ENCODE data around the gene UBXN11. TPM values are rescaled to one million over a fixed set of nuclear protein-coding genes. Genes with fewer than 3 reads are reported as not detected.

UBXN11 gene
- total RNA-seq, 1 donor = 5.8 TPM

GRCh38 chr1:26233903-26234643, 72.4 kb downstream of the UBXN11 start, which contains the start of gene CEP85:
Gene CEP85, plus strand, starts transcription at chr1:26234200. Its CDS starts 5,584 bp downstream, at chr1:26239784.
- Histone ChIP-seq H3K4me3 (ENCODE audit: insufficient read depth, low read length) (peak within 1 kb of the TSS; percentile 92), H2AFZ (ENCODE audit: low read length) (peak within 1 kb of the TSS; percentile 97), H3K4me2 (ENCODE audit: insufficient read depth, low read length) (peak within 1 kb of the TSS; percentile 87), H4K20me1 (ENCODE audit: insufficient read depth, low read length) (no peaks in the 10 kb centered on the region), H3K27me3 (ENCODE audit: insufficient read depth, low read length) (no peaks in the 10 kb centered on the region), H3K4me1 (ENCODE audit: insufficient read depth, low read length) (peaks cover 19% of the 10 kb centered on the region), H3K9me3 (ENCODE audit: low read depth, low read length) (no peaks in the 10 kb centered on the region), H3K79me2 (ENCODE audit: insufficient read depth, low read length) (peaks cover 44% of the 10 kb centered on the region), H3K36me3 (ENCODE audit: insufficient read depth, low read length) (no peaks in the 10 kb centered on the region), H3K27ac (ENCODE audit: low read depth, low read length) (peak within 1 kb of the TSS; percentile 79)
- TF ChIP-seq, protein P1, sequence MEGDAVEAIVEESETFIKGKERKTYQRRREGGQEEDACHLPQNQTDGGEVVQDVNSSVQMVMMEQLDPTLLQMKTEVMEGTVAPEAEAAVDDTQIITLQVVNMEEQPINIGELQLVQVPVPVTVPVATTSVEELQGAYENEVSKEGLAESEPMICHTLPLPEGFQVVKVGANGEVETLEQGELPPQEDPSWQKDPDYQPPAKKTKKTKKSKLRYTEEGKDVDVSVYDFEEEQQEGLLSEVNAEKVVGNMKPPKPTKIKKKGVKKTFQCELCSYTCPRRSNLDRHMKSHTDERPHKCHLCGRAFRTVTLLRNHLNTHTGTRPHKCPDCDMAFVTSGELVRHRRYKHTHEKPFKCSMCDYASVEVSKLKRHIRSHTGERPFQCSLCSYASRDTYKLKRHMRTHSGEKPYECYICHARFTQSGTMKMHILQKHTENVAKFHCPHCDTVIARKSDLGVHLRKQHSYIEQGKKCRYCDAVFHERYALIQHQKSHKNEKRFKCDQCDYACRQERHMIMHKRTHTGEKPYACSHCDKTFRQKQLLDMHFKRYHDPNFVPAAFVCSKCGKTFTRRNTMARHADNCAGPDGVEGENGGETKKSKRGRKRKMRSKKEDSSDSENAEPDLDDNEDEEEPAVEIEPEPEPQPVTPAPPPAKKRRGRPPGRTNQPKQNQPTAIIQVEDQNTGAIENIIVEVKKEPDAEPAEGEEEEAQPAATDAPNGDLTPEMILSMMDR (IDR thresholded peaks at IDR 0.05; ENCODE audit: extremely low read depth, low read depth, low read length) = peak; percentile 75
- peak; percentile 99 for DNase-seq (ENCODE audit: insufficient read length, low spot score, missing footprints)

Other genes with a start within 250 kb of the UBXN11 start
- under 0.01 and 0.36 TPM in 2 replicates for gene TRIM63, start 239.0 kb downstream of the UBXN11 start, total RNA-seq
- 6.5 TPM in 2 replicates for gene PDIK1L, start 194.8 kb downstream of the UBXN11 start, total RNA-seq
- gene FAM110D, start 147.6 kb downstream of the UBXN11 start, total RNA-seq = not detected in 2 replicates
- not detected in 2 replicates for gene C1orf232, start 137.7 kb downstream of the UBXN11 start, total RNA-seq
- gene ZNF593, start 136.7 kb downstream of the UBXN11 start, total RNA-seq = 21.2 and 29.0 TPM in 2 replicates
- gene ZNF593OS, start 134.8 kb downstream of the UBXN11 start, total RNA-seq = not detected in 2 replicates
- under 0.01 TPM in 1 of 2 replicates, not detected in the other for gene CNKSR1, start 129.1 kb downstream of the UBXN11 start, total RNA-seq
- not detected in 2 replicates for gene CATSPER4, start 116.0 kb downstream of the UBXN11 start, total RNA-seq
- gene CEP85, start 72.4 kb downstream of the UBXN11 start, total RNA-seq = 8.0 and 9.1 TPM in 2 replicates
- gene SH3BGRL3, start 26.6 kb downstream of the UBXN11 start, total RNA-seq = 29.2 and 30.8 TPM in 2 replicates
- gene CD52, start 11.3 kb upstream of the UBXN11 start, total RNA-seq = not detected in 2 replicates
- not detected in 2 replicates for gene CRYBG2, start 47.5 kb upstream of the UBXN11 start, total RNA-seq
- gene ZNF683, start 66.1 kb upstream of the UBXN11 start, total RNA-seq = not detected in 2 replicates
- not detected in 2 replicates for gene LIN28A, start 104.2 kb upstream of the UBXN11 start, total RNA-seq
- 56.6 and 63.3 TPM in 2 replicates for gene DHDDS, start 125.7 kb upstream of the UBXN11 start, total RNA-seq
- gene HMGN2, start 165.8 kb upstream of the UBXN11 start, total RNA-seq = 181 and 198 TPM in 2 replicates
- gene RPS6KA1, start 223.1 kb upstream of the UBXN11 start, total RNA-seq = 2.2 and 2.4 TPM in 2 replicates